PC-3 (cell line): ENCODE measurements around the gene WNK1. TPM values are rescaled to one million over a fixed set of nuclear protein-coding genes. Genes with fewer than 3 reads are reported as not detected.

Experiments
- ATAC-seq: fragments of 200-7000 bp; cut with Tn5 transposase; 2 replicates; pipeline ENCODE4 v1.9.1; 2020; ENCODE audit warnings: mild to moderate bottlenecking, moderate library complexity
- BruUV-seq: library from RNA; stranded (reverse); fragments of 400-500 nt; replicated peaks from 2 replicates; lab custom pipeline; 2021; lab: Mats Ljungman, UMichigan
- CTCF ChIA-PET: fragments of 300-600 bp; sonication (Branson Sonifier 250); formaldehyde crosslinking; loops from one replicate; lab custom pipeline; 2022; ENCODE audit warnings: antibody characterized with exemption; lab: Charles Lee
- POLR2A ChIA-PET: fragments of 300-600 bp; sonication (Branson Sonifier 250); formaldehyde crosslinking; loops from one replicate; lab custom pipeline; 2022; ENCODE audit warnings: antibody characterized with exemption; ENCODE audit not compliant: unreplicated experiment; lab: Charles Lee
- DNase-seq: peaks from one replicate; pipeline ENCODE4 v3.0.0-alpha.2; 2015
- H2AFZ ChIP-seq: fragments of 300-600 bp; sonication (generic); 2 replicates; pipeline ENCODE4 v1.6.0; 2016; ENCODE audit warnings: antibody characterized with exemption, low read length
- H3F3A ChIP-seq: fragments of 300-600 bp; sonication (generic); one replicate; pipeline ENCODE4 v1.6.0; 2017; ENCODE audit warnings: antibody characterized with exemption, low read length, control low read depth, mild to moderate bottlenecking; ENCODE audit not compliant: unreplicated experiment
- H3K27ac ChIP-seq: fragments of 300-600 bp; sonication (generic); 2 replicates; pipeline ENCODE4 v1.5.1; 2016; ENCODE audit warnings: mild to moderate bottlenecking, low read length
- H3K27me3 ChIP-seq: fragments of 300-600 bp; sonication (generic); 2 replicates; pipeline ENCODE4 v1.6.1; 2016; ENCODE audit warnings: low read length, mixed read lengths
- H3K36me3 ChIP-seq: fragments of 300-600 bp; sonication (generic); 2 replicates; pipeline ENCODE4 v1.6.1; 2016; ENCODE audit warnings: low read depth, mixed run types, low read length, mixed read lengths
- H3K4me1 ChIP-seq: fragments of 300-600 bp; sonication (generic); 2 replicates; pipeline ENCODE4 v1.5.1; 2016; ENCODE audit warnings: low read length; ENCODE audit not compliant: insufficient read depth
- H3K4me2 ChIP-seq: fragments of 300-600 bp; sonication (generic); 2 replicates; pipeline ENCODE4 v1.6.0; 2016; ENCODE audit warnings: low read length
- H3K4me3 ChIP-seq: fragments of 300-600 bp; sonication (generic); 2 replicates; pipeline ENCODE4 v1.5.1; 2016; ENCODE audit warnings: mild to moderate bottlenecking, low read length, mixed read lengths
- H3K79me2 ChIP-seq: fragments of 300-600 bp; sonication (generic); 2 replicates; pipeline ENCODE4 v1.6.1; 2017; ENCODE audit warnings: low read length, mixed read lengths
- H3K9ac ChIP-seq: fragments of 300-600 bp; sonication (generic); 2 replicates; pipeline ENCODE4 v1.6.0; 2016; ENCODE audit warnings: mild to moderate bottlenecking, low read length
- H3K9me2 ChIP-seq: fragments of 300-600 bp; sonication (generic); replicated peaks from 2 replicates; pipeline ENCODE4 v1.6.1; 2016; ENCODE audit warnings: mixed run types, low read length, mixed read lengths
- H3K9me3 ChIP-seq: fragments of 300-600 bp; sonication (generic); 2 replicates; pipeline ENCODE4 v1.6.1; 2016; ENCODE audit warnings: low read length, mixed read lengths
- H4K20me1 ChIP-seq: fragments of 300-600 bp; sonication (generic); 2 replicates; pipeline ENCODE4 v1.6.1; 2016; ENCODE audit warnings: low read length, mixed read lengths
- EZH2 ChIP-seq: fragments of 300-600 bp; sonication (generic); IDR thresholded peaks from one replicate; pipeline ENCODE4 v1.6.1; 2017; ENCODE audit warnings: antibody characterized with exemption, mild to moderate bottlenecking, low read length; ENCODE audit not compliant: unreplicated experiment
- EZH2phosphoT487 ChIP-seq: fragments of 300-600 bp; sonication (generic); IDR thresholded peaks from 2 replicates; pipeline ENCODE4 v1.6.1; 2018; ENCODE audit warnings: mild to moderate bottlenecking, antibody characterized with exemption, low read length, borderline replicate concordance
- intact Hi-C: fragments of 100-400 bp; cut with micrococcal nuclease; formaldehyde crosslinking; loops from 2 replicates; pipeline ENCODE4 v1.9.0; 2023
- total RNA-seq: library from RNA; depleted of rRNA; stranded (reverse); fragments of >200 nt; gene quantifications from 2 replicates; pipeline ENCODE4 v1.2.3, GENCODE V29; 2014
- TF ChIP-seq, protein P1 (sequence below): fragments of 300-600 bp; sonication (generic); conservative IDR thresholded peaks from 2 replicates; pipeline ENCODE4 v1.5.1; 2017; ENCODE audit warnings: antibody characterized with exemption, low read depth, mild to moderate bottlenecking, low read length

WNK1 gene
- total RNA-seq, 1 experiment from 2014 or later, result 44.5 TPM

- POLR2A ChIA-PET, result interaction anchor here (0.6 kb wide), 1 partner anchor 405 kb away, joined by 3 read pairs; no protein-coding TSS in a partner anchor
- Histone ChIP-seq H3K4me2 (peak overlapping the region; percentile 71), H4K20me1 (peaks cover 44% of the 10 kb centered on the region), H3K27ac (peak overlapping the region; percentile 64), H3F3A (no peaks in the 10 kb centered on the region), H3K4me1 (peaks cover 41% of the 10 kb centered on the region), H3K27me3 (no peaks in the 10 kb centered on the region), H2AFZ (no peak overlapping the region), H3K4me3 (no peak overlapping the region), H3K9me3 (no peaks in the 10 kb centered on the region), H3K79me2 (peaks cover 100% of the 10 kb centered on the region), H3K9me2 (no peaks in the 10 kb centered on the region), H3K9ac (no peak overlapping the region; the same call in 1 of the 2 replicates), H3K36me3 (no peaks in the 10 kb centered on the region)
- intact Hi-C loops, result loop anchor here (2.0 kb wide), 1 partner anchor 23 kb away; no protein-coding TSS in a partner anchor
- BruUV-seq, result no TSS peak
- TF ChIP-seq EZH2 (no peak), EZH2phosphoT487 (no peak)
- TF ChIP-seq, protein P1, sequence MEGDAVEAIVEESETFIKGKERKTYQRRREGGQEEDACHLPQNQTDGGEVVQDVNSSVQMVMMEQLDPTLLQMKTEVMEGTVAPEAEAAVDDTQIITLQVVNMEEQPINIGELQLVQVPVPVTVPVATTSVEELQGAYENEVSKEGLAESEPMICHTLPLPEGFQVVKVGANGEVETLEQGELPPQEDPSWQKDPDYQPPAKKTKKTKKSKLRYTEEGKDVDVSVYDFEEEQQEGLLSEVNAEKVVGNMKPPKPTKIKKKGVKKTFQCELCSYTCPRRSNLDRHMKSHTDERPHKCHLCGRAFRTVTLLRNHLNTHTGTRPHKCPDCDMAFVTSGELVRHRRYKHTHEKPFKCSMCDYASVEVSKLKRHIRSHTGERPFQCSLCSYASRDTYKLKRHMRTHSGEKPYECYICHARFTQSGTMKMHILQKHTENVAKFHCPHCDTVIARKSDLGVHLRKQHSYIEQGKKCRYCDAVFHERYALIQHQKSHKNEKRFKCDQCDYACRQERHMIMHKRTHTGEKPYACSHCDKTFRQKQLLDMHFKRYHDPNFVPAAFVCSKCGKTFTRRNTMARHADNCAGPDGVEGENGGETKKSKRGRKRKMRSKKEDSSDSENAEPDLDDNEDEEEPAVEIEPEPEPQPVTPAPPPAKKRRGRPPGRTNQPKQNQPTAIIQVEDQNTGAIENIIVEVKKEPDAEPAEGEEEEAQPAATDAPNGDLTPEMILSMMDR, result no peak
- CTCF ChIA-PET, result interaction anchor here (0.7 to 1.3 kb wide), 4 partner anchors 19 to 214 kb away, joined by 3 to 5 read pairs (median 4); no protein-coding TSS in a partner anchor
- DNase-seq (peak; percentile 58), ATAC-seq (peak; percentile 64)
Observed at GRCh38 chr12:777550-778047, 25.2 kb downstream of the WNK1 start.

- H3K27me3 ChIP-seq, result no peaks in the 10 kb centered on the region
- H3K79me2 ChIP-seq, result peaks cover 98% of the 10 kb centered on the region
- H3K4me2 ChIP-seq, result no peak overlapping the region
- H3F3A ChIP-seq, result no peaks in the 10 kb centered on the region
- H3K9me3 ChIP-seq, result no peaks in the 10 kb centered on the region
- peaks cover 44% of the 10 kb centered on the region for H4K20me1 ChIP-seq
- TF ChIP-seq, protein P1, result no peak
- TF ChIP-seq EZH2phosphoT487, result no peak
- TF ChIP-seq EZH2, result no peak
- H3K4me1 ChIP-seq, result peaks cover 41% of the 10 kb centered on the region
- DNase-seq, result no peak
- intact Hi-C loops, result no loop called here
- no peak overlapping the region for H3K27ac ChIP-seq
- H3K9ac ChIP-seq, result no peak overlapping the region
- no TSS peak for BruUV-seq
- H3K9me2 ChIP-seq, result no peaks in the 10 kb centered on the region
- ATAC-seq, result no peak
- H2AFZ ChIP-seq, result no peak overlapping the region
- H3K4me3 ChIP-seq, result no peak overlapping the region
- ChIA-PET CTCF (no interaction called here), POLR2A (no interaction called here)
- no peaks in the 10 kb centered on the region for H3K36me3 ChIP-seq
Observed at GRCh38 chr12:778615-779014, 26.2 kb downstream of the WNK1 start.
